Activated CD8-positive, alpha-beta memory T cell treated with anti-CD3 and anti-CD28 coated beads, Interleukin-2, amount 10 ng/mL, durations not matched to agents 7 days and 5 days (primary cell): Measurements from ENCODE around the gene ZNF451. TPM values are rescaled to one million over a fixed set of nuclear protein-coding genes. Genes with fewer than 3 reads are reported as not detected.

Experiments
- ATAC-seq: fragments of 150-1000 bp; cut with Tn5 transposase; one replicate; pipeline ENCODE4 v1.10.0; 2021; ENCODE audit warnings: moderate library complexity
- CTCF ChIA-PET: fragments of 350-600 bp; sonication (Branson Sonifier 250); formaldehyde crosslinking; loops from one replicate; lab custom pipeline; 2021; ENCODE audit warnings: antibody characterized with exemption; lab: Charles Lee
- DNase-seq: peaks from one replicate; pipeline ENCODE4 v3.0.0-alpha.2; 2020
- H3K27ac Mint-ChIP-seq: one replicate; pipeline ENCODE4 v1.8.0; 2021; ENCODE audit warnings: mild to moderate bottlenecking, mixed read lengths
- H3K27me3 Mint-ChIP-seq: one replicate; pipeline ENCODE4 v1.8.0; 2021; ENCODE audit warnings: mixed read lengths
- H3K36me3 Mint-ChIP-seq: one replicate; pipeline ENCODE4 v1.8.0; 2021; ENCODE audit warnings: mild to moderate bottlenecking, mixed read lengths
- H3K4me1 Mint-ChIP-seq: one replicate; pipeline ENCODE4 v1.8.0; 2021; ENCODE audit warnings: mixed read lengths
- H3K4me3 Mint-ChIP-seq: one replicate; pipeline ENCODE4 v1.8.0; 2021; ENCODE audit warnings: mild to moderate bottlenecking, moderate library complexity, mixed read lengths
- H3K9me3 Mint-ChIP-seq: one replicate; pipeline ENCODE4 v1.8.0; 2022; ENCODE audit warnings: low read depth, mixed read lengths
- total RNA-seq, 2 experiments: library from RNA; stranded (reverse); gene quantifications; one replicate each; pipeline ENCODE4 v1.2.3, GENCODE V29; 2021

ZNF451 gene
- total RNA-seq, 2 experiments from 2014 or later, result 64.9 to 68.7 TPM

DNA sequence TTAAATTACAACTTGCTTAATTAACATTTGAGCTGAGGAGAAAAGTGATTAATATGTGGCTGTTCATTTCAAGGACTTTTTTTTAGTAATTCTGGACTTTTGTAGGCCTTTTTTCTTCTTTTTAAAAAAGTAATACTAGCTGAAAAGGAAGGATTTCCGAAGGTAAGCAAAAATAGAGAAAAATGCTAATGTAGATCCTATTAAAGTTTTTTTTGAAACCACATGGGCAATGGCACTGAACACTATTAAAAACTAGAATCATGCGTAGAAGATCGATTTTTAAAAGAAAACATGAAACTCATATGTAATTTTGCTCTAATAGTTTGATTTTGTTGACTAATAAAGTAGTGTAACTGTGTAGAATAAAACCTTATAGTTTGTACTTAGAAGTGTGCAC lies 84.5 kb downstream of the ZNF451 start:
- no peaks in the 10 kb centered on the region for H3K9me3 Mint-ChIP-seq
- no peak for DNase-seq
- H3K27me3 Mint-ChIP-seq, result no peaks in the 10 kb centered on the region
- H3K27ac Mint-ChIP-seq, result no peak overlapping the region
- peaks cover 20% of the 10 kb centered on the region for H3K36me3 Mint-ChIP-seq
- no peak for ATAC-seq
- H3K4me3 Mint-ChIP-seq, result peak overlapping the region; percentile 86
- H3K4me1 Mint-ChIP-seq, result peaks cover 57% of the 10 kb centered on the region
- CTCF ChIA-PET, result interaction anchor here (1.2 kb wide), 1 partner anchor 48 kb away, joined by 3 read pairs; the partner anchor contains the start of gene RAB23

DNA sequence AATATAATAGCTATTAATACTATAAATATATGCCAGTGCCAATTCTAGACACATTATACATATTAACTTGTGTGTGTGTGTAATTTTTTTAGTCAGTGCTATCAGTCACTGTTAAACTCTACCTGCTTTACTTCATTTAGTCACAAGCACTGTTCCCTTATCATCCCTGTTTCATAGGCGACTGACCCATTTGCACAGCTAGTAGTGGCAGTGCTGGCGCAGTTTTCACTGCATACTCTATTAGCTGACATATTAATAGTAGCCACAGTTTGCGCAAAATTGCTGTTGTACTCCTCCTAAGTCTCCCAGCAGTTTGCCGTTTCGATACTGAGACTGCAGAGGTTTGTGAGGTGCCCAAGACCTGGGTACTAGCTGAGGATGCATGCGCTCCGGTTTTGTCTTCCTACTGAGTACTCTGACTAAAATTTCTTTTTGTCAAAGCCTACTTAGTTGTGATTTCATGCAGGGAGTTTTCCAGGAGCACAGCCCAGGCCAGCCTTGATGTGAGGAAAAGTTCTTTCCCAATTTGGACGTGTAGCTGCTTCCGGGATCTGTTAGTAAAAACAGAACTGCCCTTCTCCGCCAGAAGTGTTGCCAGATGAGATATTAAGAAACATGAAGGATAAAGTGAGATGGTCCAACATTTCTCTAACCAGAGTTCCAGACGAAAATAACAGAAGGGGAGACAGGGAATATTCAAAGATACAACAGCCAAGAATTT lies 87.7 kb downstream of the ZNF451 start:
- H3K27me3 Mint-ChIP-seq, result no peaks in the 10 kb centered on the region
- DNase-seq, result no peak
- peaks cover 40% of the 10 kb centered on the region for H3K4me1 Mint-ChIP-seq

DNA sequence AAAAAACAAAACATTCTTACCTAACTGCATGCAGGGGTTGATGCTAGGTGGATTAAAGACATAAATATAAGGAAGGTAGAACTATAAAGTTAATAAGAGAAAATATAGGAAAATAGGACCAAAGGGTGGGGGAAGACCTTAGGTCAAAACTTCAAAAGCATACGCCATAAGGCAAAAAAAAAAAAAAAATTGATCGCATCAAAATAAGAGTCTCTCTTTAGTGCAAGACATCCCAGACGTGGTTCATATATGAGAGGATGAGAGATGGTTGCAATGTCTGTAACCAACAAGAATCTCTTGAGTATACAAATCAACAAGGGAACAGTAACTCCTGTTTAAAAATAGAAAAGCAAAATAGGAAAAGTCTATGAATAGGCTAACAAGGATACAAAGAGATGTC lies 90.6 kb downstream of the ZNF451 start:
- H3K4me3 Mint-ChIP-seq, result no peak overlapping the region
- ATAC-seq (no peak), DNase-seq (no peak)
- H3K36me3 Mint-ChIP-seq, result peaks cover 36% of the 10 kb centered on the region
- H3K27ac Mint-ChIP-seq, result no peak overlapping the region
- CTCF ChIA-PET, result no interaction called here
- H3K27me3 Mint-ChIP-seq, result no peaks in the 10 kb centered on the region
- peaks cover 21% of the 10 kb centered on the region for H3K4me1 Mint-ChIP-seq
- H3K9me3 Mint-ChIP-seq, result no peaks in the 10 kb centered on the region

More for the DNA sequence above, 87.7 kb downstream of the ZNF451 start:
- no peak for ATAC-seq
- Mint-ChIP-seq H3K9me3 (no peaks in the 10 kb centered on the region), H3K27ac (no peak overlapping the region), H3K4me3 (no peak overlapping the region), H3K36me3 (peaks cover 29% of the 10 kb centered on the region)
- CTCF ChIA-PET, result interaction anchor here (0.8 to 1.1 kb wide), 2 partner anchors 44 to 85 kb away, joined by 3 read pairs; partner anchors contain the start of gene RAB23

DNA sequence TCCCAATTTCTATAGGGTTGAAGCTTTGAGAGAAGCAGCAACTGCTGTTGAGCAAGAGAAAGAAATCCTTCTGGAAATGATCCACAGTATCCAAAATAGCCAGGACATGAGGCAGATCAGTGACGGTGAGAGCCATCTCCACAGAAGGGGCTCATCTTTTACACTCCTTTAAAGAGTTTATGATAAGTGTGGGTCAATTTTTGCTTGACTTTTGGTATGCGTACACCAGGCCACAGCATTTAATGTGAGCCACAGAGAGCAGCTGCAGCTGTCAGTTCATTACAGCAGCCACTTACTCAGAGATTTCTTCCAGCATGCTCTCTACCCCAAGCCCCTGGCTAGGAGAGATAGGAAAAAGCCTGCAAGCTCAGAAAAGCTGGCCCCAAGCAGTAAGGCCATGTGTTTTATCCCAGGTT lies 92.0 kb downstream of the ZNF451 start:
- Mint-ChIP-seq H3K4me3 (no peak overlapping the region), H3K9me3 (no peaks in the 10 kb centered on the region), H3K4me1 (peaks cover 10% of the 10 kb centered on the region), H3K27me3 (no peaks in the 10 kb centered on the region), H3K36me3 (peaks cover 42% of the 10 kb centered on the region), H3K27ac (no peak overlapping the region)
- CTCF ChIA-PET, result interaction anchor here (1.1 kb wide), 1 partner anchor 10 kb away, joined by 3 read pairs; the partner anchor contains the start of gene BAG2
- DNase-seq (no peak), ATAC-seq (no peak)

DNA sequence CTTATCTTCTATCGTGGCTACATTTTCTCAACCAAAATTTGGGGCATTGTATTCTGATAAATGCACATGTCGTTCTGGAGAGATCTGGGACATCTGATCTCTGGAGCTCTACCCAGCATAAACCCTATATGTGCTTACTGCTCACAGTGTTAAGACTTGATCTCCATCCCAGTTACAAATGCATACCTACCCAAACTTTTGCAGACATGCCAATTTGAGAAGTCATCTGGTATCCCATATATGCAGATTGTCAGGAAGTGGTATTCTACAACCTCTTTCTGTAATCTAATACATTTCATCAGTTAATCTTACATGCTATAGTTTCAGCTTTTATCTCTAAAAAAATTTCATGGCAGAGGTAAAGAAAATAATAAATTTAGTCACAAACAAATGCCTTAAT lies 93.3 kb downstream of the ZNF451 start:
- DNase-seq (no peak), ATAC-seq (no peak)
- Mint-ChIP-seq H3K27ac (no peak overlapping the region), H3K4me1 (peaks cover 4% of the 10 kb centered on the region), H3K36me3 (peaks cover 43% of the 10 kb centered on the region), H3K9me3 (no peaks in the 10 kb centered on the region), H3K27me3 (no peaks in the 10 kb centered on the region), H3K4me3 (no peak overlapping the region)
- CTCF ChIA-PET, result interaction anchor here (0.9 to 1.1 kb wide), 2 partner anchors 10 to 12 kb away, joined by 3 read pairs; partner anchors contain the start of gene BAG2

DNA sequence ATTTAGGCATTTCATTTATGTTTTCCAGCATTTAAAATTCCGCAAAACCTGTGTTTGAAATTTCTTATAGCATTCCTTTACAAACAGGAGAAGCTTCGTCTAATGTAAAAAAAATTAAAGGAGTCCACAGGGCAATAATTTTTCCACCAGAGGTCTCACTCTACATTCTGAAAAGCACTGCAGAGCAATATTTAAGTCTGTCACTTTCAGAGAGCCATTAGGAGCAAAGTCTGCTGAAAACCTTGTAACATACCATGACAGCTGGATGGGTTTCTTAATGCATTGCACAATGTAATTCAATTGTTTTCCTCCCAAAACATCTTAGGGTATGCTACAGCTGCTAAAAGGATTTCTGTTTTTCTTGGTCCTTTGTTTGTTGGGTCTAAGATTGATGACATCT lies 100.2 kb downstream of the ZNF451 start:
- no peak for DNase-seq
- peaks cover 34% of the 10 kb centered on the region for H3K36me3 Mint-ChIP-seq
- no peaks in the 10 kb centered on the region for H3K27me3 Mint-ChIP-seq

DNA sequence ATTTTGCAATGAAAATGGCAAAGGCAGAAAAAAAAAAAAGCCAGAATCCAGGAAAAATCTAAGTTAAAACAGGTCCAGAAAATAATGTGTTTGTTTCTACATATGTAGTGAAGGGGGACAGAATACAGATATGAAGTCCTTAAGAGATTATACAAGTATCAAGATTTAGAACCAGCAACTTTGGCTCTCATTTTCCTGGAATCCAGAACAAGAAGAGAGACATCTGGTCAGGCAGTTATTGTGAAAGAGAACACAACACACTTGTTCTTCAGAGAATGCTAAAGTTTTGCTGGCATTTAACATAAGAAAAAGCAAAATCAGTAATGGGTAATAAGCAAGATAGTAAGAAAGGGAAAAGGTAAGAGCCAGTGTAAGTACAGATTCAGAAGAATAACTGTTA lies 103.2 kb downstream of the ZNF451 start:
- peaks cover 21% of the 10 kb centered on the region for H3K36me3 Mint-ChIP-seq
- H3K4me1 Mint-ChIP-seq, result no peaks in the 10 kb centered on the region
- no peak overlapping the region for H3K27ac Mint-ChIP-seq
- CTCF ChIA-PET, result no interaction called here
- no peak overlapping the region for H3K4me3 Mint-ChIP-seq
- DNase-seq (no peak), ATAC-seq (no peak)
- H3K9me3 Mint-ChIP-seq, result no peaks in the 10 kb centered on the region
- no peaks in the 10 kb centered on the region for H3K27me3 Mint-ChIP-seq

More for the DNA sequence above, 100.2 kb downstream of the ZNF451 start:
- Mint-ChIP-seq H3K4me3 (no peak overlapping the region), H3K9me3 (no peaks in the 10 kb centered on the region), H3K4me1 (no peaks in the 10 kb centered on the region), H3K27ac (no peak overlapping the region)
- ATAC-seq, result no peak
- CTCF ChIA-PET, result interaction anchor here (0.9 to 1.9 kb wide), 4 partner anchors 124 to 287 kb away, joined by 3 to 8 read pairs (median 4); no protein-coding TSS in a partner anchor

DNA sequence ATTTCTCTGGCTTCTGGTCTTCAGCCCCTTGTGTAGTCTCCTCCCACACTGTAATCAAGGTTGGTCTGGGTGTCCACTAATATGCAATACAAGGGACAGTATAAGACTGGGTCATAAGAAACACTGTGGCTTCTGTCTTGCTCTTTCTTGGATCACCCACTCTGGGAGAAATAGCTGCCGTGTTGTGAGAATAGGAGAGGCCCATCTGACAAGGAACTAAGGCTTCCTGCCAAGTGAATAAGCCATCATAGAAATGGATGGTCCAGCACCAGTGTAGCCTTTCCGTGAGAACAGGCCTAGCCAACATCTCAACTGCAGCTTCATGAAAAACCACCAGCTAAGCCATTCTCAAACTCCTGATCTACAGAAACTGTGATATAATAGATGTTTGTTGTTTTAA lies 105.5 kb downstream of the ZNF451 start:
- H3K9me3 Mint-ChIP-seq, result no peaks in the 10 kb centered on the region
- no peaks in the 10 kb centered on the region for H3K4me1 Mint-ChIP-seq
- H3K27ac Mint-ChIP-seq, result no peak overlapping the region
- no peak for DNase-seq
- CTCF ChIA-PET, result interaction anchor here (1.4 kb wide), 1 partner anchor 26 kb away, joined by 3 read pairs; no protein-coding TSS in a partner anchor
- H3K27me3 Mint-ChIP-seq, result no peaks in the 10 kb centered on the region
- H3K4me3 Mint-ChIP-seq, result no peak overlapping the region
- peaks cover 16% of the 10 kb centered on the region for H3K36me3 Mint-ChIP-seq
- ATAC-seq, result no peak

DNA sequence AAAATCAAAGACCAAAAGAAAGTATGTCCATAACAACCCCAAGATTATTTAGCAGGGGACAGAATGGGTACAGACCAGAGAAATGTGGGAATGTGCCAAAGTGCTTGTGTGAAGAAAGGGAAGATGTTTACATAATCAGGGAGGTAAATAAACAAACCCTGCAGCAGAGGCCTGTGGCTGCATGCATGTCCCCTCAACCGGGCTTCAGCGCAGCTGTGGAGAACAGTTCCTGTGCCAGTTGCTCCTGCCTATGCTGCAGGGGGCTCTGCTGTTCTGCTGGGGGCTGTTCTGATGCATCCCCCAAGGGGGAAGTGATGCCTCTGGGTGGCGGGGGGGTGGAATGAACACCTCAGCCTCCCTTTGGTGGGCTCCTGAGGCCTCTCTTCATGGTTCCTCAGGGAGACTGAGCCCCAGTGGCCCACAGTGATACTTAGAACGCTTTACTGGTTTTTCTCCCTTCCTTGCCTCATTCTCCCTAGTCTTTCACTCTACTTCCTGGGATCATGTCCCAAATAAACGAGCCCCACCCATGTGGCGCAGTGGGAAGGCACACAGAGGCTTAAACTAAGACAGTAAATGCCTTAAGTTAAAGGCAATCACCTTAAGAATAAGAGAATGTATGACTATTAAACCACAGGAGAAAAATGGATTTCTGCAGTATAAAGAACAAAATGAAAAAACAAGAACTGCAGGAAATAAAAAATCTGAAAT lies 109.1 kb downstream of the ZNF451 start:
- no peak for ATAC-seq
- no peak overlapping the region for H3K4me3 Mint-ChIP-seq
- CTCF ChIA-PET, result no interaction called here

DNA sequence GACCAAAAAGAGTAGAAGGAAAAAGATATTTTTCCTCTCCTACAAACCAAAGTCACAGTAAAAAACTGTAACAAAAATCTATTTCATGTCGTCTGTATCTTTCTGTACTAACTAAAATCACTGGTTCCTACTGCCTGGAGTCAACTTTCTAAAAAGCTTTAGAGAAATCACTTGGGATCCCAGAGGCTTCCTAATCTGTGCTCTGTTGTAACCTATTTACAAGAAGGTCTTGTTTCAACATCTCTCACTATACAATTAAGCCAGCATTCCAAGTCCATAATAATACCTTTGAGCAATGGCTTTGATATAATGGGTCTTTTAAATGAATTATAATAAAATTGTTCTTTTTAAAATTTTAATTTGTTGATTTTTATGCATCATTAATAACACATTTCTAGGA lies 111.7 kb downstream of the ZNF451 start:
- no peak overlapping the region for H3K4me3 Mint-ChIP-seq
- CTCF ChIA-PET, result no interaction called here
- H3K4me1 Mint-ChIP-seq, result peaks cover 7% of the 10 kb centered on the region
- no peak overlapping the region for H3K27ac Mint-ChIP-seq
- no peaks in the 10 kb centered on the region for H3K27me3 Mint-ChIP-seq
- H3K9me3 Mint-ChIP-seq, result no peaks in the 10 kb centered on the region
- DNase-seq (no peak), ATAC-seq (no peak)
- peaks cover 2% of the 10 kb centered on the region for H3K36me3 Mint-ChIP-seq

More for the DNA sequence above, 109.1 kb downstream of the ZNF451 start:
- Mint-ChIP-seq H3K27me3 (no peaks in the 10 kb centered on the region), H3K4me1 (no peaks in the 10 kb centered on the region), H3K9me3 (no peaks in the 10 kb centered on the region), H3K36me3 (peaks cover 2% of the 10 kb centered on the region), H3K27ac (no peak overlapping the region)
- no peak for DNase-seq

DNA sequence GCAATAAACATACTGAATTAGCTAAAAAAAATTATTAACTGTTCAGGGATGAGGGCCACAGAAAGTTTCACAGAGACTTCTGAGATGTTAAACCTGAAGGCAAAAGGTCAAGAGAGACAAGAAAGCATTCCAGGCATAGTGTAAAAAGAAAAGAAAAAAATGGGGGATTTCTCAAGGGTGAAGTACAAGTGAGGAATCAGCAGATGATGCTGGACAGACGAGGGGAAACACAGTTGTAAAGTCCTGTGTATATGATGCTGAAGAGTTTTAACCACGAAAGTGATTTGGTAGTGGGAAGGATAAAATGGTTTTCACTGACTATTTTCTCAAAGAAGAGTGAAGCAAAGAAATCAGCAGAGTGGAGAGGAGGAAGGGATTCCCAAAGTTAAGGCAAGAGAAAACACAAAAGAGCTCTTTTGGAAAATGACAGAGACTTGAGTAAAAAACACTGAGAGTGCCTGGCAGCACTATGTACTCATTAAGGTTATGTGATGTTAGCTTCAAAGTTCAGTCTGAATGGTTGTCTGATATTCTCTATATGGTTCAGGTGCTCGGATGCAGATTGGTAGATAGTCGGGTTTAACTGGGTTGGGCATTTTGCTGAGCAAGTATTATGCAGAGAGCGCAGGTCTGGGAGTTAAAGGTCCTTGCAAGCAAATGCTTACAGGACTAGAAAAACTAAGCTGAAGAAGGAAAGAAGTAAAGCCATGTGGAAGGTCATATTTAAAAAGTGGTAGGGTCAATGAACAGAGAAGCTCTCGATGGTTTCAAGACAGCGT lies 115.8 kb downstream of the ZNF451 start:
- ATAC-seq, result no peak

DNA sequence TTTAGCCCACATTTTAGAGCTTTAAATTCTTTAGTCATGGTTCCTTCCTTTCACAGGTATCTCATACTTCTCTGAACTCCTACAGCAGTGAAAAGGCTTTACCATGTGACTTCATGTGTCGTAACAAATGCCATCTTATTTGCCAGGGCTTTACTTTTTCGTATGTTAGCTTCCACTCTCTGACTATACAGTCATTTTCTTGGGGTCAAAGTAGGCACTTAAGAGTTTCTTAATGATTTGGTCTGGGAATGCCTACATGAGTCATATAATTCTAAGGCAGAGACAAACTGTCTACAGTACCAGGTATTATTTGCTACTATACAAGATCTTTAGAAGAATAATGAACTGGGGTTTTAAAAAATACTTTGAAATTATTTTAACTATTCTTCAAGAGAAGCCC lies 117.2 kb downstream of the ZNF451 start:
- DNase-seq, result no peak
- H3K4me1 Mint-ChIP-seq, result peaks cover 18% of the 10 kb centered on the region
- ATAC-seq, result no peak
- H3K27me3 Mint-ChIP-seq, result no peaks in the 10 kb centered on the region
- CTCF ChIA-PET, result no interaction called here
- H3K36me3 Mint-ChIP-seq, result peaks cover 1% of the 10 kb centered on the region
- no peaks in the 10 kb centered on the region for H3K9me3 Mint-ChIP-seq
- no peak overlapping the region for H3K4me3 Mint-ChIP-seq
- no peak overlapping the region for H3K27ac Mint-ChIP-seq

More for the DNA sequence above, 115.8 kb downstream of the ZNF451 start:
- H3K4me3 Mint-ChIP-seq, result no peak overlapping the region
- peaks cover 1% of the 10 kb centered on the region for H3K36me3 Mint-ChIP-seq
- CTCF ChIA-PET, result no interaction called here
- H3K27ac Mint-ChIP-seq, result no peak overlapping the region
- H3K9me3 Mint-ChIP-seq, result no peaks in the 10 kb centered on the region
- H3K27me3 Mint-ChIP-seq, result no peaks in the 10 kb centered on the region
- no peak for DNase-seq
- H3K4me1 Mint-ChIP-seq, result peaks cover 18% of the 10 kb centered on the region

DNA sequence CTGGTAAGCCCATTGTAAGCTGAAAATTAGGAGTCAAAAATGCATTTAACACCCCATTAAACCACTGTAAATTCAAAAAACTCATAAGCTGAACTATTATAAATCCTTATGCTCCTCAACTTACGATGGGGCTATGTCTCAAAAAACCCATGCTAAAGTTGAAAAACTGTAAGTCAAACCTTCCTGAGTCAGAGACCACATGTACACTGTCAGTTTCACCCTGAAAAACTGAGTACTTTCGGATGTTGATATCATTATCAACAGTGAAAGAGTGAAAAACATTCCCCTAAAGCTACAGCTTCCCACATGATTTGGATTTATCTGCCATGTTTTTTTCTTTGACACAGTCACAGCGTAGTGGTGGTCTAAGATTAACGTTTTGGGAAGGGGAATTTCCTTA lies 117.9 kb downstream of the ZNF451 start:
- DNase-seq, result no peak
- Mint-ChIP-seq H3K27me3 (no peaks in the 10 kb centered on the region), H3K9me3 (no peaks in the 10 kb centered on the region), H3K36me3 (peaks cover 1% of the 10 kb centered on the region), H3K4me3 (no peak overlapping the region), H3K4me1 (peaks cover 18% of the 10 kb centered on the region), H3K27ac (no peak overlapping the region)
- no peak for ATAC-seq
- CTCF ChIA-PET, result interaction anchor here (1.4 kb wide), 1 partner anchor 14 kb away, joined by 4 read pairs; no protein-coding TSS in a partner anchor
